Stimulated activated CD8-positive, alpha-beta memory T cell treated with anti-CD3 and anti-CD28 coated beads, Interleukin-15, amount 100 ng/mL, for 48 hours (primary cell): ENCODE results near the gene CCDC88C.

Experiments
- DNase-seq, 2 donors: peaks; one replicate each; pipeline ENCODE4 v3.0.0-alpha.2; 2020; ENCODE audit warnings: low read depth in 2 of 2

CCDC88C gene

DNA sequence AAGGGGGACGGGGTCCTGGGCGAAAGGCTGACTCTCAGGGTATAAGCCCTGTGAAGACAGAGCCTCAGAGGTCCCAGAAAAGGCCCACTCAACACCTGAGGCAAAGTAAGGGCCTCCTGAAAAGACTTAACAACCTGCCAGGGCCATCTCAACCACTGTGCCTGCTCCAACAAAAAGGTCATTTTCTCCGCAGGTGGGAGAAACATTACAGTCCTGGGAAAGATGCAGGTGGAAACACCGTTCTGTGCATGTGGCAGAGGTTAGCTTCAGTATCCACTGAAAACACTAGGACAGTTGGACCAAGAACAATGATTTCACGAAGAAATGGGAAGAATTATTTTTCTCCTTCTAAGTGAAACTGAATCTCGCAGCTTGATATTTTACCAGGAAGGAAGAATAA lies 50.9 kb downstream of the CCDC88C start:
- no peak for DNase-seq

DNA sequence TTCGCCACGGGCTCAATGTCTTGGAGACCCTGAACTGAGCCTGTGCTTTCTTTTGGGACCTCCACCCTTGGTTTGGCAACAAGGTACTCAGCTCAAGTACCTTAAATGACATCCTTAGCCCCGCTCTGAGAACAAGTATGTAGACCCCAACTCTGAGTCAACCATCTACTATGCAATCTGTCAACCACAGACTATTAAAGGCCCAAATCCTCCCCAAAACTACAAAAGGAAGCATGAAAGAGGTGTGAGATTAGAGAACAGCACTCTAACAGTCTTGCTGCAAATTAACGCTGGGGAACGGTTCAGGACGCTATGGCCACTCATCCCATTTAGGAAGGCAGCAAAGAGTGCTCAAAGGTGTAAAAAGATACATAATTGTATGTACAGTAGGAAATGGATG lies 52.1 kb downstream of the CCDC88C start:
- no peak for DNase-seq

DNA sequence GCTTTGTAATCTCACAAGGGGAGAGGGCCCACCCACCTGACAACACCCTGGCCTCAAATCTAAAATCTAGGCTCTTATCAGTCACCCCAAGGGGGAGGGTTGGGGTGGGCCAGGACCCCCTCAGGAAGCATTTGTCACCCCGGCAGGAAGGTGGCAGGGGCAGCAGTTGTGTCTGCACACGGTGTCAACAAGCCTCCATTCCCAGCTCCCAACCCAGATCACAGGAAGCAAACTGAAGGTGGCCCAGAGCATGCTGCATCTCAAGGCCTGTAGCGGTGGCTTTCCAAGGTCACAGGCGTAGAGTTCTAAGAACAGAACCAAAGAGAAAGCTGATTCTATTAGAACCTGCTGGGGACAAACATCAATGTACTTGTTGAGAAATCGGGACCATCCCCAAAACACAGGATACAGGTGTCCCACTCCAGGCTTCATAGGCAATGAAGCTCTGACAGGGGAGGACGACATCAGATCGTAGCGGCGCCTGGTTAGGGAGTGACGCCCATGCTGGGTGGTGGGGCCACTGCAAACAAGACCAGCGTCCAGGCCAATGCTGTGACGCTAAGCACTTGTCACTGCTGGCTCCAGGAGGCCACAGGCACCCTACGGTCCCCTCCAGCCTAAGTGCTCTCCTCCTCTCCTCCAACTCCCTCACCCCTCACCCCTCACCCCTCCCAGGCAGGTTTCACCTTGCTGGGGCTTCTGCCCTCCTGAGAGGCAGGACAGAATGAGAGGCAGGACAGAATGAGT lies 52.9 kb downstream of the CCDC88C start:
- no peak for DNase-seq

DNA sequence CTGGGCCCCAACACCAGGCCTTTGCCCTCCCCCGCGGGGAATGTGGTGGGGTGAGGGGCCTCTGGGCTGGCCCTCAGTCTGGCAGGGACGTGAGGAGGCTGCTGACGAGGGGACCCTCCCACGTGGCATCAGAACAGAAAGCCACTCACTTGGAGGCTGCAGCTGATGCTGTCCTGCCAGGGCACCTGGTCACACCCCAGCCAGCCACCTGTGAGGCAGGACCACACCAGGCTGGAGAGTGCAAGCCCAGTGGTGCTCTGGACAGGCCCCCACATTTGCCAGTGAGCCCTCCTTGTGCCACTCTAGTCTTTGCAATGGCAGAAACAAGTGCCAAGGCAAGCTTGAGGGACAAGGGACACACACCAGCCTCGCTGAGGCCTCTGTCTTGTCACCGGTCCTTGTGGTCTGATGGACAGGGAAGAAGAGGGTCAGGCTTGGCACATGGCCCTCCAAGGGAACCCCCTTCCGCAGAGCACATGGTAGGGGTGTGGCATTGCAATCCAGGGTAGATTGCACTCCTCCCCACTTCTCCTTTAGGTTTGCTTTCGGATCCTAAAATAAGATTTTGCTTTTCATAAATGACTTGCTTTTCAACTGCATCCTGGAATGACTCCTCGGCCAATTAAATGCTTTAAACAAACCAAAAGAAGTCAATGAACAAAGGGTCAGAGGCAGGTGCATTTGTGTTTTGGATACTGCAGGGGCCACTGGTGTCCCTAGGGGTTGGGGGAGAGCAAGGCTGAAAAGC lies 53.7 kb downstream of the CCDC88C start:
- DNase-seq, result no peak

DNA sequence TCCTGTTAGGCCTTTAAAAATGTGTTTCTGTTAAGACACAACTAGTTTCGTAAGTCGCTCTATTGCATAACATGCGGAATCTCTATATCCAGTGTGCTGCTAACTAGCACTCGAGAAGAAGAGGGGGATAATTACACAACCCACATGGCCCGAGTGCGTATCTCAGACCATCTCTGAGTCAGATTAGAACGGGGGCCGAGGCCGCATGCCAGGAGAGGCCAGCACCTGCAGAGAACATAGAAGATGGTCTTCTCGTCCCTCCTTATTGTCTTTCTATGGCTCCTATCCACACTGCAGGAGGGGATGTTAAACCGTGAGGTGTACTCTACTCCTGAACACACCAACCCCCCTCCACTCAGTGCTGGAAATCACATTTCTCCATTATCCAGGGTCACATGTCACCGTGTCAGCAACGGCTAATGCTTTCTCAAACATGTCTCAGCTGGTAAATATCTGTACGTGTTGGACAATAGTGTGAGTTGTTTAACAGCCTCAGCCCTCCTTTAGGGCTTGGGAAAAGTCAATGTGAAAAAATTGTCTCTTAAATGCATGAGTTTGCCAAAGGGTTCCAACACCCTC lies 56.3 kb downstream of the CCDC88C start:
- DNase-seq, result no peak

- DNase-seq, result no peak
Observed at GRCh38 chr14:91360490-91361232, 57.0 kb downstream of the CCDC88C start.

- no peak for DNase-seq
Observed at GRCh38 chr14:91358654-91359220, 58.9 kb downstream of the CCDC88C start.

- DNase-seq, result no peak
Observed at GRCh38 chr14:91358025-91358319, 59.6 kb downstream of the CCDC88C start.

- no peak for DNase-seq
Observed at GRCh38 chr14:91357272-91358024, 60.2 kb downstream of the CCDC88C start.

- no peak for DNase-seq
Observed at GRCh38 chr14:91356181-91356763, 61.3 kb downstream of the CCDC88C start.

GRCh38 chr14:91354979-91355685 lies 62.5 kb downstream of the CCDC88C start:
- no peak for DNase-seq

DNA sequence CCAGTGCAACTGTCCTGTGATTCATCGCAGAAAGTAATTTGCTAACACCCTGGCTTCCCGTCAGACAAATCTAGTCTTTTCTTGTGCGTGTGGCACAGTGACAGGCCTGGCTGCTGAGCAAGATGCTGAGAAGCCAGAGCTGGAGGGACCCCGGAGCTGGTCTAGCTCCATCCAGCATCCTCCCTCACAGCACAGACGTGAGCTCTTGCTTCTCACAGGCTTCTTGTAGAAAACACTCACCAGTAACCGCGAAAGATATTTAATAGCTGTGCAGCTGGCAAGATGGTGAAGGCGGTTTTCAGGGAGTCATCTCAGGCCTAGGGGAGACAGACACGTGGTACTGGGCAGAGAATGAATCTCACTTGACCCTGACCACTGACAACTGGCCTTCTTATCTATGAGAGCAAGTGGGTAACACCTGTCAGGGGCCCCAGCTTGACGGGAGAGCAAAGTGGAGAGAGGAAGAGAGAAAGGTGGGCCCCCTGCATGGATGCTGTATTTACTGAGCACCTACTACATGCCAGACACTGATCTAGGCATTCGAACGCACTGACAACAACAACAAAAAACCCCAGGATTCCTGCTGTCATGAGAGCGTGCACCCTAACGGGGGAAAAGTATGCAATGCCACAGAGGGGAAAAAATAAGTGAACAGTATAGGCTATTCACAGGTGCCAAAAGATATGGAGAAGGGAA lies 63.3 kb downstream of the CCDC88C start:
- DNase-seq, result no peak

DNA sequence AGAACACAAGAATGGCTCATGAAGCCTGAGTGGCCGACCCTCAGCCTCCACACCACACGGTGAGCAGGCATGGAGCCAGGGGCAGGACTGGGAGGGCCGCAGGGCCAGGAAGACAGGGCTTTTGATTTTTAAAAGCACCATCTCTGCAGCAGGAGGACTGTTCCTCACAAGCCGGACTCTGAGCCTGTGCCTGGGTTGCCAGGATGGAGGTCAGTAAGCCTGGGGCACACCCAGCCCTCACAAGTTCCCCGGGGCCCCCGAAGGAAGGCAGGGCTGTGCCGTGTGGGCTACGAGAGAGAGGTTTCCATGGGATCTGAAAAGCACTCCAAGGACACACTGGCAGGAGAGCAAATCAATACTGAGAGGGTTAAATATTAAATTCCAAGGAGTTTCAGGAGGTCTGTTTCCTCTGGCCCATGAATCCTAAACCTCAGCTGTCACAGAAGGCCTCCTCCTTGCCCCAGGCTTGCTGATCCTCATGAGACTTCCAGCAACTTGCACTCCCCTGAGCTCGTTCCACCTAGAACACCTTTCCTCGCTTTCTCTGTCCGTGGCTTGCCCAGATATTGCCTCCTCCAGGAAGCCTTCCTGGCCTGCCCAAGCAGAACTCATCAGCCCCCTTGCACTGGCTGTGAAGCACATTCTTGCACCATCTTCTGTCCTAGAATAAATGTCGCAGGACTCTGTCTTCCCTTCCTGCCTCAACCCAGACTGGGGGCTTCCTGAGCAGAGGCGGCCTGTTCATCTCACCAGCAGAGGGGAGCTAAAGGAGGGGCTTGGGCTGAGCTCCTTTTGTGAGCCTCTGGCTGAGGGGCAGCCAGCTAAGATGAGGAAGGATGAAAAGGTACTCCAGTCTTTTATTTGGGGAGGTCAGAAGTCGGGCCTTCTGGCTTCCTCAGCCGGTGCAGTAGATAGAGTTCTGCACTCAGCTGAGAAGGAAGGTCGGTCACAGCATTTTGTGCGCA lies 64.6 kb downstream of the CCDC88C start:
- no peak for DNase-seq

GRCh38 chr14:91352053-91352452 lies 65.6 kb downstream of the CCDC88C start:
- no peak for DNase-seq

- no peak for DNase-seq
Observed at GRCh38 chr14:91351512-91351862, 66.1 kb downstream of the CCDC88C start.

DNA sequence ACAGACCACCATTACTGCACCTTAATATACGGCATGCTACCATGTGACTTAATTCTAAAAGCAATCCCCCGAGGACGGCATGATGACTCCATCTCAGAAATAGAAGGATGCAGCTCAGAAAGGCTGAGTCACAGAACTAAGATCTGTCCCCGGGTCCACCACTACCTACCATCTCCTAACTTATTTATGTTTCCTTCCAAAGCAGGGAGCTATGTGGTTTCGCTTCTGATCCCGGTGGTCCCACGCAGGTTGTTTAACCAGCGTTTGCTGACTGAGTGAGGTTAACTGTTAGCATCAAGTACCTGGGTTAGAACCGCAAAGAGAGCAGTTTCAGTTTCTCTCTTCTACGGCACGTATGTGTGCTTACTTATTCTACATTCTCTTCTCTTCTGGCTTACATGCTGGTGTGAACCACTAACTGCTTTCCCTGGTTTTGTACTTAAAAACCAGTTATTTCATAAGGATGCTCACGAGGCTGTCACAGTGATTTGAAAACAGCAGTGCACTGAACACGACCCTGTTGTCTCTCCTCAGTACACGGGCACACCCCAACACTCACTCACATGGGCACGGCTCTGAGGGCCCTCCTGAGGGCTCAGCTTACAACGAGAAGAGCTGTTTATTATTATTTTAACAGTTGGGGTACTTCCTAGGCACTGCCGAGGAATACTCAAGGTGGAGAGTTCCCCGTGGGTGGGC lies 66.7 kb downstream of the CCDC88C start:
- DNase-seq, result peak; percentile 65 to 69

DNA sequence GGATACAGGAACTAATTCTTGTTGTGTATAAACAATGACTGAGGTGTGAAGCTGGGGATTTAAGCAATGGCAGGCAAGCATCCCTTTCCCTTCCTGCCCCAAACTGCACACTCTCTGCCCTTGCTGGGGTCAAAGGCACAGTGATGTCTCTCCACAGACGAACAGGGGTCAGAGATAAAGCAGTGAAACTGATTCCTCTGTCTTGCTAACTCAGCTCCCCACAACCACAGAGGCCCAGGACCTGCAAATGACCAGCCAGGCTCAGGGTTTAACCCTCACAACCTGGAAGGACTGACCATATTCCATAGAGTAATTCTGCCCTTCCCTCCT lies 67.2 kb downstream of the CCDC88C start:
- DNase-seq, result no peak

DNA sequence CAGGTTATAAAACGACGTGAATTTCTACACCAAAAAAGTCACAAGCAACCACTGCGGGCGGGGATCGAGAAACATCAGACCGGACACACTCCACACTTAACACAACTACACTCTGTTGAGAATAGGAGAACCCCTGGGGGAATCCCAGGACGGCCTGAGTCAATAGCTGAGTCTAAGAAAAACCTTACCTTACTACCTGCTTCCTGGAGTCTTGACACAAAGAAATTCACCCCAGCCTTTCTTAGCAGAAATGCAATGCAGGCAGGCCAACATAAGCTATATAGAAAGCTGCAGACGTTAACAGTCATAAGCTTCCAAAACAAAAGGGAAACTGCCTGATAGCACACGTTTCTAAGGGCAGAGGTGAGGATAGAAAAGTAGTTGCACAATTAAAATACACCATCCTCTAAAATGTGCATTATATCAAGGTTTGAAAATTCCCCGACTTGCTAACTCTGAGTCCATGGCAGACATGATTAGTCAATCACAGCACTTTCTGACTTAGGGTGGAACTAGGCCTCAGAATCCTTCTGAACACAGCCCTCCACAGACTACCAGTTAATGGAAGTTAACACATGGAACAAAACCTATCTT lies 68.0 kb downstream of the CCDC88C start:
- peak in 1 of 2 donors; percentile 59 for DNase-seq
